Suprapubic skin (tissue), 3 donors: ENCODE measurements around the gene MAEA.

ENCODE experiments used
- EP300 ChIP-seq: sonication (generic); formaldehyde crosslinking; IDR thresholded peaks from one replicate; pipeline ENCODE4 v1.6.1; 2017; ENCODE audit warnings: antibody characterized with exemption
- POLR2A ChIP-seq, 2 donors: fragments of 450-650 bp; IDR thresholded peaks; one replicate each; pipeline ENCODE4 v1.6.1; 2017; ENCODE audit warnings: antibody characterized with exemption in 2 of 2, mild to moderate bottlenecking in 2 of 2, moderate library complexity in 2 of 2
- TF ChIP-seq, protein P1 (sequence below), 2 donors: fragments of 200-600 bp in 1 of 2; fragments of 450-650 bp in 1 of 2; sonication (generic) in 1 of 2; IDR thresholded peaks; one replicate each; pipeline ENCODE4 v1.5.1; 2016 to 2019; ENCODE audit warnings: antibody characterized with exemption in 2 of 2, mild to moderate bottlenecking in 1 of 2, moderate library complexity in 1 of 2

GRCh38 chr4:1373892-1374705, 84.4 kb downstream of the MAEA start:
- TF ChIP-seq, protein P1, sequence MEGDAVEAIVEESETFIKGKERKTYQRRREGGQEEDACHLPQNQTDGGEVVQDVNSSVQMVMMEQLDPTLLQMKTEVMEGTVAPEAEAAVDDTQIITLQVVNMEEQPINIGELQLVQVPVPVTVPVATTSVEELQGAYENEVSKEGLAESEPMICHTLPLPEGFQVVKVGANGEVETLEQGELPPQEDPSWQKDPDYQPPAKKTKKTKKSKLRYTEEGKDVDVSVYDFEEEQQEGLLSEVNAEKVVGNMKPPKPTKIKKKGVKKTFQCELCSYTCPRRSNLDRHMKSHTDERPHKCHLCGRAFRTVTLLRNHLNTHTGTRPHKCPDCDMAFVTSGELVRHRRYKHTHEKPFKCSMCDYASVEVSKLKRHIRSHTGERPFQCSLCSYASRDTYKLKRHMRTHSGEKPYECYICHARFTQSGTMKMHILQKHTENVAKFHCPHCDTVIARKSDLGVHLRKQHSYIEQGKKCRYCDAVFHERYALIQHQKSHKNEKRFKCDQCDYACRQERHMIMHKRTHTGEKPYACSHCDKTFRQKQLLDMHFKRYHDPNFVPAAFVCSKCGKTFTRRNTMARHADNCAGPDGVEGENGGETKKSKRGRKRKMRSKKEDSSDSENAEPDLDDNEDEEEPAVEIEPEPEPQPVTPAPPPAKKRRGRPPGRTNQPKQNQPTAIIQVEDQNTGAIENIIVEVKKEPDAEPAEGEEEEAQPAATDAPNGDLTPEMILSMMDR (IDR thresholded peaks at IDR 0.05): no peak
- TF ChIP-seq EP300 (no peak), POLR2A (IDR thresholded peaks at IDR 0.05) (no peak)
